GM11168 (cell line): ENCODE data around the gene TNFSF11.

Experiments used
- in situ Hi-C: fragments of 300-500 bp; cut with MboI; formaldehyde crosslinking; loops from one replicate; pipeline ENCODE4 v1.12.0; 2022; ENCODE audit warnings: low sequenced_read_pairs; ENCODE audit not compliant: unreplicated experiment

Gene TNFSF11

DNA sequence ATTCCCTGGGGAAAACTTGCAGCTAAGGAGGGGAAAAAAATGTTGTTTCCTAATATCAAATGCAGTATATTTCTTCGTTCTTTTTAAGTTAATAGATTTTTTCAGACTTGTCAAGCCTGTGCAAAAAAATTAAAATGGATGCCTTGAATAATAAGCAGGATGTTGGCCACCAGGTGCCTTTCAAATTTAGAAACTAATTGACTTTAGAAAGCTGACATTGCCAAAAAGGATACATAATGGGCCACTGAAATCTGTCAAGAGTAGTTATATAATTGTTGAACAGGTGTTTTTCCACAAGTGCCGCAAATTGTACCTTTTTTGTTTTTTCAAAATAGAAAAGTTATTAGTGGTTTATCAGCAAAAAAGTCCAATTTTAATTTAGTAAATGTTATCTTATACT is 33.6 kb downstream of the TNFSF11 start:
- in situ Hi-C loops = no loop called here

DNA sequence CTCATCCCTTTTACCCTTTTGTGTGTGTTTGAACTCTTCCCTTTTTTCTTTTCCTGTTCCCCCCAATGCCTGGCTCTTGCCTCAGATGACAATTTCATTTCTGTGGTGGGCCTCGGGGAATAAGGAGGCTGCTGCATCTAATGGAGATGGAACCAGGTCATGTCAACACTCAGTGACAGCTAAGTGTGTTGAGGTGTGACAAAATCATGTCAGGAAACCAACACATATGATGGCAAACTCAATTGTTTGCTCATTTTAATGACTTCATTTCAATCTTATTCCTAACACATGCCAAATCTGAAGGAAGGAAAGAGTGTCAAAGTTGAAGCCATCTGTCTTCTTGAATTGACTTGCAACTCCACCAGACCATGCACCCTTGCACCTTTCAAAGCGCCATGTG is 36.7 kb downstream of the TNFSF11 start:
- in situ Hi-C loops = no loop called here

DNA sequence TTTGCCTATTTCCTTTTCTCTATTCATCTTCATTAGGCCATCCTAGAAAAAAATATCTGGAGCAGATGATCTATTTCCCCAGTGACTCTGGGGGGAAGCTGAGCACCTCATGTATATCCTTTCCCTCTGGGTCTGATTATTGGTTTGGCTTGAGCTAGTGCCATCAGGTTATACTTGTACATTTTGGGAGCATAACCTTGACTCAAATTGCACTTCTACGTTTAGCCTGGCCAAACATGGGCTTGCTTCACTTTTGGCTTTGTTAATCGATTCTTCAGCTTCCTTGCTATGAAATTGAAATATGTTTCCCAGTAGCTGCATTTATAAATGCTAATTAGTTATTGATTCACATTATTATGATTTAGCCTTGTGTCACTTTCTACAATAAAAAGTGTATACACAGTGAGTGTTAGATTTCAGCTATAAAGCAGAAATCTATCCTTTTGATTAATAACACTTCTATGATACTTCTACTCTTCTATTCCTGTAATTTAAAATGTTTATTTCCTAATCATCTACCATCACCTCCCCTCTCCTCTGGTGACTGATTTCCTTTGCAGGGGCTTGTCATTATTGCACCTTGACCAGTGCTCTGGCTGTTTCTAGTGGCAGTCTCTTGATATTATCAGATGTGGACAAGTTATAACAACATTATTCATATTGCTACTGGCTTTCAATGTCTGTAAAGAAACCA is 37.3 kb downstream of the TNFSF11 start:
- in situ Hi-C loops = no loop called here

DNA sequence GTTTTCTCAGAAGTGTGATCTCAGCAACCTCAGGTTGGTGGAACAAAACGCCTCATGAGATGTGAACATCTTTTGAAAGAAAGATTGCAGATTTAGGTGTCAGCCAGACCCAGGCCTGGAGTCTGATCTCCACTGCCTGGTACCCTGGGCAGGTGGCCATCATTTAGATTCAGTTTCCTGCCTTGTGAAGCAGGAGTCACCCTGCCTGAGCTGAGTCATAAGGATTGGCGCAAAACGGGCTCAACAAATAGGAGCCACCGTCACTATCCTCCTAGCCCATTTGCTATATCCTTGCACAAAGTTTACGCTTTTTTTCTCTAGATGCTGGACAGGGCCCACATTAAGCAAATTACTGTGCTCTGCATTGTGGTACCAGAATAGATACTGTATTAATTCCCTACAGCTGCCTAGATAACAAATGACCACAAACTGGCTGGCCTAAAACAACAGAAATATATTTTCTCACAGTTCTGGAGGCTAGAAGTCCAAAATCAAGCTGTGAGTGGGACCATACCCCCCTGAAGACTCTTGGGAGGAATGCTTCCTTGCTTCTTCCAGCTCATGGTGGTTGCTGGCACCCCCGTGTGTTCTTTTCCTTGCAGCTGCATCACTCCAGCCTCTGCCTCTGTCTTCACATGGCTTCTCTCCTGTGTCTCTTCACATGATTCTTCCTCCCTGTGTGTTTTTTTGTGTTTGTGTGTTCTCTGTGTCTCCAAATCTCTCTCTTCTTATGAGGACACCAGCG is 38.2 kb downstream of the TNFSF11 start:
- in situ Hi-C loops = no loop called here

DNA sequence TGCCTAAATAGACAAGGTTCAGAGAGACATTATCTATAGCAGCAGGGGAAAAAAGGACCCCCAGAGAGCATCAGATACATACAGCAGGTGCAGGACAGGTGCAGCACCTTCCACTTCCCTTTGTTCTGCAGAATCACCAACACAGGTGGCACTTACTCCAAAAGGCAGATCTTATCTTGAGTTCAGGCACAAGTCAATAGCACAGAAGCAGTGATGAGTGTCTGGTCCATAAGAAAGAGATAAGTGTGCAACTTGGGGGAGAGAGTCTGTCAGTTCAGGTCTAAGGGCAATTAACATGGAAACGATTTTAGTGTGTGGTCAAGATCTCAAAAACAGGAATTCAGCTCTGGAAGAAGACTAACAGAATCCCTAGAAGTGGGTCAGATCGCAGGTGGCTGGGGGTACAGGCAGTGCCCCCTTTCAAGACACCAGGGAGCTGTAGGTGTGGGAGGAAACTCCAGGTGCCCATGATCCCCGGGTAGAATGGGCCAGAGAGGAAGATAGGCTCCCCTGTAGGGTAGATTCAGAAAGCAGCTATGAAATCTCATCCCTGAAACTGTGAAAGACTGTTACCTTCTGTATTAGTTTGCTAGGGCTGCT is 40.6 kb downstream of the TNFSF11 start:
- in situ Hi-C loops = no loop called here

DNA sequence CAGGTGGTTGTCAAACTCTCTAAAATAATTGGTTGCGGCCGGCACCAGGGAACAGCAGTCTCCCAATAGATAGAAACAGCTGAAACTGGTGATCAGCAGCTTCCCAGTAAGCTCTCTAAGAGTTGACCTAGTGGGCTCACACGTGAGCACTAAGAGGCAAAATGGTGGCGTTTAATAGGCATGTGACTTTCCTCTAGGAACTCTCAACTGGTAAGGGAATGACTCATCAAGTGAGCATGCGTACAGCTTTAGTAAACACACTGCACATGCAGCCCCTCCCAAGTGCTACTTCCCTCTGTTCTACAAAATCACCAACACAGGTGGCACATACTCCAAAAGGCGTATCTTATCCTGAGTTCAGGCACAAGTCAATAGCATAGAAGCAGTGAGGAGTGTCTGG is 41.7 kb downstream of the TNFSF11 start:
- in situ Hi-C loops = no loop called here

DNA sequence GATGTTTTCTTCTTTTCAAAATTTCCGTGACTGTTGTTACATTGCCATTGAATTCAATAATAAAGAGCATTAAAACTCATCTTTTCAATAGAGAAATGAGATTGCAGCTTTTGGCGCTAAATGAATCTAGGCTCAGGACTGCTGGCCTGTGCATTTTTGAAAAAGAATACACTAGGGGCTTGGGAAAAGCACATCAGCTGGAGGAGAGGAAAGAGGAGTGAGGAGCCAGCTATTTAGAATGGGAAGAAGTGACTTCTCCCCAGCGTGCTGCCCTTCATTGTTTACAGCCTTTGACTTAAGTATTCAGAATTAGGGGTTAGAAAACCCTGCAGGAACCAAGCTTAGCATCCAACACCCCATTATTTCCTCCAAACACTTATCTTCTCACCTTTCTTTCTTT is 43.3 kb downstream of the TNFSF11 start:
- in situ Hi-C loops = no loop called here

DNA sequence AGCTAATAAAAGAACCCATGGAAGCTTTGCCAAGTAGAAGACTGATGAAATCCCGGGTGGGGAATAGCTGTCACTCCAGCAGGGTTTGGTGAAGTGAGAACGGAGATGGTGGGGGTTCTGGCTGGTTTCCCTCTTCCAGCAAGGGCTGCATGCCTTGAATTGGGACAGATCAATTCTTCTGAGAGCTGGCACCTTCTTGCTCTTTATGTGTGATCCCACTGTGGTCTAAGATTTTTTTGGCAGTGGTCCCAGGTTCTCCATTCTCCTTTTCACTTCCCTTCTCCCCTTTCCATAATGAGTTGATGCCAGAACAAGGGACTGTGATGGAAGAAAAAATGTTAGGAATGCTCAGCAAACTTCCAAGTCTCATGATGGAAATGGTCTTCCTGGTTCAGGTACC is 50.0 kb downstream of the TNFSF11 start:
- in situ Hi-C loops = no loop called here

DNA sequence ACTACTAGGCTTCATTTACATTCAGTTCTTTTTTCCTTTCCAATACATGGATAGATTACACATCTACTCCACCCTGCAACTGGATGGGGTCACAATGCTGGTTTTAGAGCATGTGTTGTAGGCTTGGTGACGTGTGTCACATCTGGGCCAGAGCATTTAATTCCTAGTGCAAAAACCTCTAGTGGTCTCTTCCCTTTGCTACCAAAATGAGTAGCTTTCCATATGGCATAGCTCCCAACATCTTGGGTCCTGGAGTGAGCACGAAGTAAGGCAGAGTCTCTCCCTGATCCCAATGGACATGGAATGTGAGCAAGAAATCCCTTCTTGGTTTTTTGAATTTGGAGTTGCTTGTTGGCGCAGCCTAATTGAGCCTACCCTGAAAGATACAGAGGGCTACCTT is 51.7 kb downstream of the TNFSF11 start:
- in situ Hi-C loops = no loop called here

DNA sequence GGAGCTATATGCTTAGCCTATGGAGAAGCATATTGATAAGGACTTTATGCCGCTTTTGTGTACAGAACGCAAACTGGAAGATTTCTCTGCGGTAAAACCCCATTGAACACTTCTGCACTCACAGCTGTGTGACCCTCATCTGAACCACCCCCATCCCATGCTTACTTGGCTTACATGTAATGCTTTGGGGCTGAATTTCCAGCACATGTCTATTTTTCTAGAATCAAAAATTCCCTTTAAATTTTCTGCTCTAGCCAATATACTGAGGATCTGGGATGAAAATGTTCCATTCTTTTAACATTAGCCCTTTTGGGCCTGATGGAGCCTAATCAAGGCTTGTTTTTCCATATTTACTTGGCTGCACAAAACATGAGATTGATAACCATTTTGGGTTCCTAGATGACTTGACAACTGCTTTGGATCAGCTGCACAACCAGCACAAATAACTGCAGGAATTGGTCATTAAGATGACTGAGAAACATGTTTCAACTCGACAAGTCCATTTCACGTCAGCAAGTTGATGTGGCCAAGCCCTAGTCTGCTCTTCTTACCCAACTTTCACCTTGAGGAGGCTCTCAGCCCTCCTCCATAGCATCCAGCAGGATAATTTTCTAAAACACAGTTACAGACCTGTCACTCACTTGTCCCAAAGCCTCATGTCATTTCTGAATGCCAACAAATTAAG is 52.4 kb downstream of the TNFSF11 start:
- in situ Hi-C loops = no loop called here

DNA sequence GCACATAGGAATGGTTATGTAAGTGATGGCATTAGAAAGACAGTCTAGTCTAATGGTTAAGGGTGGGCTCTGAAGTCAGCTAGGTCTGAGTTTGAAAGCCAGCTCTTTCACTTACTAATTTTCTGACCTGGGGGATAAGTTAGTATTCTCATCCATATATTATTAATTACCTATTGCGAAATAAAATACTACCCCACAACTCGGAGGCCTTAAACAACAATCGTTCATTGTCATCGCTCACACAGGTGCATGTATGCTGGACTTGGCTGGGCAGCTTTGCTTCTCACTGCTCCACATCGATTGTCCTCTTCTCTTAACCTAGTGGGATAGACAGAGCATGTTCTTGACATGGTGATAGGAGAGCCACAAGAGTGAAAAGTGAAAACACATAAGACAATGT is 54.7 kb downstream of the TNFSF11 start:
- in situ Hi-C loops = no loop called here

DNA sequence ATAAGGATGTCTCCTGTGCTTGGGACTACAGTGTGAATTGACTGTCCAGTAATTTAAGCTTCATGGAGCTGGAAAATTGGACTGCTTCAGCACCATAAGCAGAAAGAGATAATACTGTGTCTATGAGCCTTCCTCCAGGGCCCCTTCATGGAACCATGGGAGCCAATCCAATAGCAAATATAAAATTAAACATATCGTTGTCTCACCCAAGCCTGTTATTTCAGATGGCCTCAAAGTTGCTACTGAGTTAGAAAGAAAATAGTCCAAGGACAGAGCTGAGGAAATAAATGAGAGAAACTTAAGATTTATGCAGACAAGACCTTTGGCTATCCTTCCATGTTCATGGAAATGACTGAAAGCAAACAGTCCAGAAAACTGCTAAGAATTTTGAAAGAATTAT is 57.2 kb downstream of the TNFSF11 start:
- in situ Hi-C loops = no loop called here

DNA sequence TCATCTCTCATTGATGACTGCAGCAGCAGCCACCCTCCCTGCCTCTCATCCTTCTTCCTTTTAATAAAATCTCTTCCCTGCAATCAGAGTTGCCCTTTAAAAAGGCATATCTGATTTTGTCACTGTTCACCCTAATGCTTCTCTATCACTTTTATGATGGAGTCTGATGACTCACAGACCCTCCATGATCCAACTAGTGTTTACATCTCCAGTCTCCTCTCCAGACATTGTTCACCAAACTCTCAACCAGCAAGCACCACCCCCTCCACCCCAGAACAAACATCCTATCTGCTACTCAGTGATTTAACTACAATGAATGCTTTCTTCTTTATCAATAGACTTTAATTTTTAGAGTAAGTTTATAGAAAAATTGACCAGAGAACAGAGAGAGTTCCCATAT is 59.5 kb downstream of the TNFSF11 start:
- in situ Hi-C loops = no loop called here

DNA sequence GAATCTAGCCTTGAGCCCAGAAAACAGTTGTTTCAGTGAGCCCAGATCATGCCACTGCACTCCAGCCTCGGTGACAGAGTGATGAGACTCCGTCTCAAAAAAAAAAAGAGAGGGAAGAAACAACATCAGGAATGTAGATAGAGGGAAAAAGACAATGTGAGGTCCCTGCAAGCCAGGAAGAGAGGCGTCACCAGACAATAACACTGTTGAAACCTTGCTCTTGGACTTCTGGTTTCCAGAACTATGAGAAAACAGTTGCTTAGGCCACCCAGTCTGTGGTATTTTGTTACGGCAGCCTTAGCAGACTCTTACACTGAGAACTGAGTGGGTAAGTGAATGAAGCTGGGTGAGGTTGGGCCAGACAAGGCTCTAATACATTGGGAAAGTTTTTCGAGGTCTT is 64.1 kb downstream of the TNFSF11 start:
- in situ Hi-C loops = no loop called here

DNA sequence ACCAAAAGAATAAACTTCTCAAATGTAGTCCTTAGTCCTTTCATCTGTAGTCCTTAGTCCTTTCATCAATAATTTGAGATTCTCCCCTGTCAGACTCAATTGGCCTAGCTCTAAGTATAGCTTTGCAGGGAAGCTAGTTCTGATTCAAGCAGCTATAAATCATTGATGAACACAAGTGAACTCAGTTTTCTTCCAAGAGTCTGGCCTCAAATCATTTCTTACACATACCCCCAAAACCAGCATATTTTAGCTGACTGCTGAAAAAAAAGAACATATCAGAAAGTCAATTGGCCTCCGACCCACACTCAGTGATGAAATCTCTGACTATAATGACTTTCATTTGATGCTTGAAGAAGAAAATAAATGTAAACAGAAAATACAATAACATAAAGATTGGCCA is 64.9 kb downstream of the TNFSF11 start:
- in situ Hi-C loops = no loop called here

DNA sequence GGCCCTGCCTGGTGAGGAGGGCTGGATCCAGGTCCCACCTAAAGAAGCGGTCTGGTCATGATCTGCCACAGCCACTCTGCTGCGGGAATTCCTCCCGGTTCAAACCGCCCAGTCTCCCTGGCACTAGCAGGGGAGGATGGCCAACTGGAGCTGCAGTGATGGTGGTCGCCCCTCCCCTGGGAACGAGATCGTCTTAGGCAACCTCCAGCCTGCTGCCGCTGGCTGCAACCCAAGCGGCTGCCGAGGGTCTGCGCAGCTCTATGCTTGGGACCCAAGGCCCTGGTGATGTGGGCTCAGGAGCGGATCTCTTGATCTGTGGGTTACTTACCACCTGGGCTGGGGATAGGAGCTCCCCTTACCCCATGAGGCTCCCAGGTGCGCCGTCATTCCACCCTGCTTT is 69.1 kb downstream of the TNFSF11 start:
- in situ Hi-C loops = no loop called here

DNA sequence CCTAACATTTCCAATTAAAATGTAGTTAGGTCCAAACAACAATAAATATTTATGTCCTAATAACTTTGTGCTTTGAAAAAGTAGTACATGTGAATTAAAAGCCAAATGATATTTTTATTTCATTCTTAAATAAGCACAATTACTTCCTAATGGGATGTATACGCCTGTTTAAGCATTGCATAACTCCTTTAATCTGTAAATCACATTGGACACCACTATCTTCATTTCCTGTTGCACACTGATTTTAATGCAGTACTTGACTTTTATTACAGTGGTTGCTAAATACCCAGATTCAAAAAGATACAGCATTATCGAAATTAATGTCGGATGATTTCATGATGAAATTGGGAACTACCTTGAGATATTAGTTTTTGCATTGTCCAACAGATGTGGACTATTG is 70.9 kb downstream of the TNFSF11 start:
- in situ Hi-C loops = no loop called here

DNA sequence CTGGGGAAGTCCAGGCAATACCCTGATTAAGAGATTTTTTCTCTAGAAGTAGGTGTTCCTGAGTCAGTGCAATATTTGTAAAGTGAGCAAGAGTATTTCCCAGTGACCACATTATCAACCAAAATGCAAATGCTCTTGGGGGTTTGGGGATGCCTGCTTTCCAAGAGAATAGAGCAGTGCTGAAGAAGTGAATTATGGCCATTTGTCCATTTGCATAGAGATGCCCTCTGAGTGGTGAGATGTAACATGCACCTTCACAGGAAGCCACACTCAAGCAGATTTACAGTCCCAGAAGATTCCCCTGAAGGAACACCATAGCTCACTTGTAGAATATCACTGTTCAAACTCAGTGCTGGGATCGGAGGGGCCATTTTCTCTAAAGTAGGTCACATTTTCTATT is 71.8 kb downstream of the TNFSF11 start:
- in situ Hi-C loops = no loop called here

DNA sequence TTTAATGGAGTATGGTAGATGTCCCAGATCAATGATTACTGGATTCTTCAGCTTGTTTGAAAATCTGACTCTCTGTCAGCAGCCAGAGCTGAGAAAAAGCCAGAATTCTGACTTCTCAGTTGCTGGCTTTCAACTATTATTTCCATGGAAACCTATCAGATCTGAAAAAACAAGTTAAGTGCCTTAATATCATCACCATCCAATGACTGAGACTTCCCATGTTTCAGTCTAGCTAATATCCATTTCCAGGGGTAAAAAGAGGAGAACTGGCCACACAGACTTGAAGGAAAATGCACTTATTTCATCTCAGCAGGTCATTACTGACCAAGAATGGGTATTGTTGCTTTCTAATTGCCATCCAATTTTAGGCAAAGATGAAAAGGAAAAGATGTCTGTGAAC is 75.2 kb downstream of the TNFSF11 start:
- in situ Hi-C loops = no loop called here

DNA sequence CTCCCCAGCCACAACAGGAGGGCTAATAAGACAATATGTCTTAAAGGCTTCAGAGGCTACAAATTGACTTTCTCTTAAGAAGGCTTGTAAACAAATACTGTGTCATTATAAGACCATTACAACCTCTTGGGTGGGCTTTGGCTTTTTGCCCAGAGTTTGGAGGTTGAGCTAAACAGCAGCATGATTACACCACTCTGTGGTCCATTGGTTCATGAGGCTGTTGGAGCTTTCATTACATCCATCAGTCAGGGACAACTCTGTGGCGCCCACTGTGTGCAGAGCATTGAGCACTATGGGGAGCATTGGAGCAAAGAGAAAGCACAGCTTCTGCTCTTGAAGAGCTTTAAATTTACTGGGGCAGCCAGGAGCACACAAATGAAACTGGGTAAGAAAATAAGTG is 75.9 kb downstream of the TNFSF11 start:
- in situ Hi-C loops = no loop called here

DNA sequence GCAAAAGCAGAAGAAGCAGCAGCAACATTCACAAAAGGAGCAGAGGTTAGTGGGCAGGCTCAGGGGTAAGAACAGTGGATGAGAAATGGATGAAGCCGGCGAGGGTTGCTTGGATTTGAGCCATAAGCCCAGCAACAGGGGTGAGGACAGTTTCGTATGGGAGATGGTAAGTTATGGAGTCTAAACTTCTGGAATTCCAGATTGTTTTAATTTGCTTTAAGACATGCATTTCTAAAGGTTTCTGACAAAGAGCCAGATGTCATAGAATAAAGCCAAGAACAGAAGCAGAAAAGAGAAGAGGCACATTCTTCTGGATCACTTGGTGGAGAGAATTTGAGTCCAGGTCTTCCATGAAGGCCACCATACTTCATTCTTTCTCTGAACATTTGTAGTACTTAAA is 76.6 kb downstream of the TNFSF11 start:
- in situ Hi-C loops = no loop called here
